ENCODE data around the gene RGSL1.

DNA sequence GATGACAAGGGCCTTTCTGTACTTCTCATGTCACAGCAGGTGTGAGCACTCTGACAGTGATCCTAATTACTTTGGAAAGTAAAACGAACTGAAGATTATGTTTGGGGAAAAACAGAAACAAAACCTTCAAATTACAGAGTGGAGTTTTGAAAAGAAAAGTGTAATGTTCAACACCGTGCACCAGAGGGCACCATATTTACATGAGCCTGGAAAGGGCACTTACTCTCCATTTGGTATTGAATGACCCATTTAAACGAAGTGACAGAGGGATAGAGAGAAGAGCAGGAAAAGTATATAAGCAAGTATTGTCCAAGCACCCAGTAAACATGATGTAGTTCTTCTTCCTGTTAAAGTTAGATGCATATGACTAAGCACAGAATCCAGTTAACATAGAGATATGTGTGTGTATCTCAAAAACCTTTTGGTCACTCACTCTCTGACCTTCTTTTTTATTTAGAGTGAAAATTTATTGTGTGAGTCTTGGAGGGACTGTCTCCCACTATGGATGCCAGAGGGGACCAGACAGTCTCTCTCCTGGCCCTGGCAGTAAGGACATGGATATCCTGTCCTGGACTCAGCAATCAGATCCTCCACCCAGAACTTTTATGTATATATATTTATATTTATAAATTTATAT, 3.8 kb upstream of the RGSL1 start:
- TF ChIP-seq HNRNPUL1 (IDR thresholded peaks at IDR 0.05; ENCODE audit: low read length): no peak
- TF ChIP-seq, protein P1, sequence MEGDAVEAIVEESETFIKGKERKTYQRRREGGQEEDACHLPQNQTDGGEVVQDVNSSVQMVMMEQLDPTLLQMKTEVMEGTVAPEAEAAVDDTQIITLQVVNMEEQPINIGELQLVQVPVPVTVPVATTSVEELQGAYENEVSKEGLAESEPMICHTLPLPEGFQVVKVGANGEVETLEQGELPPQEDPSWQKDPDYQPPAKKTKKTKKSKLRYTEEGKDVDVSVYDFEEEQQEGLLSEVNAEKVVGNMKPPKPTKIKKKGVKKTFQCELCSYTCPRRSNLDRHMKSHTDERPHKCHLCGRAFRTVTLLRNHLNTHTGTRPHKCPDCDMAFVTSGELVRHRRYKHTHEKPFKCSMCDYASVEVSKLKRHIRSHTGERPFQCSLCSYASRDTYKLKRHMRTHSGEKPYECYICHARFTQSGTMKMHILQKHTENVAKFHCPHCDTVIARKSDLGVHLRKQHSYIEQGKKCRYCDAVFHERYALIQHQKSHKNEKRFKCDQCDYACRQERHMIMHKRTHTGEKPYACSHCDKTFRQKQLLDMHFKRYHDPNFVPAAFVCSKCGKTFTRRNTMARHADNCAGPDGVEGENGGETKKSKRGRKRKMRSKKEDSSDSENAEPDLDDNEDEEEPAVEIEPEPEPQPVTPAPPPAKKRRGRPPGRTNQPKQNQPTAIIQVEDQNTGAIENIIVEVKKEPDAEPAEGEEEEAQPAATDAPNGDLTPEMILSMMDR (IDR thresholded peaks at IDR 0.05 in 2 of 3, conservative IDR thresholded peaks at IDR 0.05 in 1 of 3; ENCODE audit: insufficient read depth in 2 of 3, low read depth in 1 of 3, low read length in 3 of 3): peak; percentile 74 to 89 (median 81)
- TF ChIP-seq FOS (IDR thresholded peaks at IDR 0.05; ENCODE audit: extremely low read depth, insufficient read length): no peak
- TF ChIP-seq, protein P2, sequence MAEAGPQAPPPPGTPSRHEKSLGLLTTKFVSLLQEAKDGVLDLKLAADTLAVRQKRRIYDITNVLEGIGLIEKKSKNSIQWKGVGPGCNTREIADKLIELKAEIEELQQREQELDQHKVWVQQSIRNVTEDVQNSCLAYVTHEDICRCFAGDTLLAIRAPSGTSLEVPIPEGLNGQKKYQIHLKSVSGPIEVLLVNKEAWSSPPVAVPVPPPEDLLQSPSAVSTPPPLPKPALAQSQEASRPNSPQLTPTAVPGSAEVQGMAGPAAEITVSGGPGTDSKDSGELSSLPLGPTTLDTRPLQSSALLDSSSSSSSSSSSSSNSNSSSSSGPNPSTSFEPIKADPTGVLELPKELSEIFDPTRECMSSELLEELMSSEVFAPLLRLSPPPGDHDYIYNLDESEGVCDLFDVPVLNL (CRISPR knock-in tag; IDR thresholded peaks at IDR 0.05; ENCODE audit: low read depth): no peak
- TF ChIP-seq, protein P3, sequence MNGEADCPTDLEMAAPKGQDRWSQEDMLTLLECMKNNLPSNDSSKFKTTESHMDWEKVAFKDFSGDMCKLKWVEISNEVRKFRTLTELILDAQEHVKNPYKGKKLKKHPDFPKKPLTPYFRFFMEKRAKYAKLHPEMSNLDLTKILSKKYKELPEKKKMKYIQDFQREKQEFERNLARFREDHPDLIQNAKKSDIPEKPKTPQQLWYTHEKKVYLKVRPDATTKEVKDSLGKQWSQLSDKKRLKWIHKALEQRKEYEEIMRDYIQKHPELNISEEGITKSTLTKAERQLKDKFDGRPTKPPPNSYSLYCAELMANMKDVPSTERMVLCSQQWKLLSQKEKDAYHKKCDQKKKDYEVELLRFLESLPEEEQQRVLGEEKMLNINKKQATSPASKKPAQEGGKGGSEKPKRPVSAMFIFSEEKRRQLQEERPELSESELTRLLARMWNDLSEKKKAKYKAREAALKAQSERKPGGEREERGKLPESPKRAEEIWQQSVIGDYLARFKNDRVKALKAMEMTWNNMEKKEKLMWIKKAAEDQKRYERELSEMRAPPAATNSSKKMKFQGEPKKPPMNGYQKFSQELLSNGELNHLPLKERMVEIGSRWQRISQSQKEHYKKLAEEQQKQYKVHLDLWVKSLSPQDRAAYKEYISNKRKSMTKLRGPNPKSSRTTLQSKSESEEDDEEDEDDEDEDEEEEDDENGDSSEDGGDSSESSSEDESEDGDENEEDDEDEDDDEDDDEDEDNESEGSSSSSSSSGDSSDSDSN (IDR thresholded peaks at IDR 0.05; ENCODE audit: borderline replicate concordance in 1 of 2, low read depth in 2 of 2, low read length in 2 of 2): no peak
- TF ChIP-seq, protein P4, sequence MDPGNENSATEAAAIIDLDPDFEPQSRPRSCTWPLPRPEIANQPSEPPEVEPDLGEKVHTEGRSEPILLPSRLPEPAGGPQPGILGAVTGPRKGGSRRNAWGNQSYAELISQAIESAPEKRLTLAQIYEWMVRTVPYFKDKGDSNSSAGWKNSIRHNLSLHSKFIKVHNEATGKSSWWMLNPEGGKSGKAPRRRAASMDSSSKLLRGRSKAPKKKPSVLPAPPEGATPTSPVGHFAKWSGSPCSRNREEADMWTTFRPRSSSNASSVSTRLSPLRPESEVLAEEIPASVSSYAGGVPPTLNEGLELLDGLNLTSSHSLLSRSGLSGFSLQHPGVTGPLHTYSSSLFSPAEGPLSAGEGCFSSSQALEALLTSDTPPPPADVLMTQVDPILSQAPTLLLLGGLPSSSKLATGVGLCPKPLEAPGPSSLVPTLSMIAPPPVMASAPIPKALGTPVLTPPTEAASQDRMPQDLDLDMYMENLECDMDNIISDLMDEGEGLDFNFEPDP (CRISPR knock-in tag; IDR thresholded peaks at IDR 0.05): no peak
- TF ChIP-seq MXI1 (IDR thresholded peaks at IDR 0.05; ENCODE audit: low read depth, low read length): no peak
- no peak for TF ChIP-seq TCF7L2 (IDR thresholded peaks at IDR 0.05; ENCODE audit: low read depth, low read length)
